Immature natural killer cell (primary cell): ENCODE measurements around the gene MTIF3. TPM values are rescaled to one million over a fixed set of nuclear protein-coding genes. Genes with fewer than 3 reads are reported as not detected.

ENCODE experiments used
- DNase-seq, 3 donors: peaks; one replicate each; pipeline ENCODE4 v3.0.0; 2022; ENCODE audit warnings: mixed read lengths in 1 of 3
- H3K27ac Mint-ChIP-seq, 6 donors: one replicate each; pipeline ENCODE4 v1.8.0; 2020; ENCODE audit warnings: mixed read lengths in 6 of 6, mild to moderate bottlenecking in 5 of 6, inconsistent platforms in 4 of 6, moderate library complexity in 3 of 6
- H3K27me3 Mint-ChIP-seq, 3 donors: one replicate each; pipeline ENCODE4 v1.8.0; 2020 to 2021; ENCODE audit warnings: low read depth in 3 of 3, mild to moderate bottlenecking in 3 of 3, mixed read lengths in 3 of 3, moderate library complexity in 3 of 3, inconsistent platforms in 1 of 3
- H3K36me3 Mint-ChIP-seq, 3 donors: one replicate each; pipeline ENCODE4 v1.8.0; 2020; ENCODE audit warnings: mixed read lengths in 3 of 3, inconsistent platforms in 2 of 3, mild to moderate bottlenecking in 2 of 3
- H3K4me1 Mint-ChIP-seq, 2 donors: one replicate each; pipeline ENCODE4 v1.8.0; 2020; ENCODE audit warnings: inconsistent platforms in 2 of 2, mild to moderate bottlenecking in 2 of 2, mixed read lengths in 2 of 2, moderate library complexity in 1 of 2
- H3K4me3 Mint-ChIP-seq, 5 donors: one replicate each; pipeline ENCODE4 v1.8.0; 2020; ENCODE audit warnings: mild to moderate bottlenecking in 5 of 5, mixed read lengths in 5 of 5, inconsistent platforms in 3 of 5, moderate library complexity in 3 of 5
- H3K9me3 Mint-ChIP-seq, 6 donors: one replicate each; pipeline ENCODE4 v1.8.0; 2020; ENCODE audit warnings: mild to moderate bottlenecking in 6 of 6, mixed read lengths in 6 of 6, inconsistent platforms in 4 of 6, moderate library complexity in 3 of 6
- polyA plus RNA-seq, 3 donors: library from polyadenylated mRNA; unstranded; fragments of 300-500 nt; fragmentation: Illumina TruSeq; gene quantifications; one replicate each; pipeline ENCODE4 v1.2.3, GENCODE V29; 2021

Gene MTIF3
- 10 to 100 TPM; 55.0 to 77.7 (median 67.1) TPM for polyA plus RNA-seq

GRCh38 chr13:27449936-27450828 is at the start of gene MTIF3:
TSS of gene MTIF3 (minus strand) at chr13:27450564. CDS start at chr13:27440448, 10,116 bp downstream.
- no peaks in the 10 kb centered on the region for H3K36me3 Mint-ChIP-seq
- peaks cover 42 to 66% of the 10 kb centered on the region in 2 donors for H3K4me1 Mint-ChIP-seq
- DNase-seq = peak; percentile 95 to 96 (median 95)
- H3K27me3 Mint-ChIP-seq = peaks cover 12 to 18% (median 12%) of the 10 kb centered on the region in 3 donors
- H3K4me3 Mint-ChIP-seq = peak within 1 kb of the TSS; percentile 89 to 98 (median 95)
- H3K9me3 Mint-ChIP-seq = no peaks in the 10 kb centered on the region
- H3K27ac Mint-ChIP-seq = peak within 1 kb of the TSS; percentile 92 to 99 (median 96)

GRCh38 chr13:27497563-27498230 is 47.3 kb upstream of the MTIF3 start:
- H3K27ac Mint-ChIP-seq = no peak overlapping the region
- no peak overlapping the region for H3K4me3 Mint-ChIP-seq
- no peaks in the 10 kb centered on the region for H3K9me3 Mint-ChIP-seq
- DNase-seq = no peak
- peaks cover 0 to 2% (median 0%) of the 10 kb centered on the region in 3 donors for H3K27me3 Mint-ChIP-seq
- no peaks in the 10 kb centered on the region for H3K36me3 Mint-ChIP-seq
- no peaks in the 10 kb centered on the region for H3K4me1 Mint-ChIP-seq

GRCh38 chr13:27496536-27497273 is 46.3 kb upstream of the MTIF3 start:
- H3K9me3 Mint-ChIP-seq = no peaks in the 10 kb centered on the region
- no peaks in the 10 kb centered on the region for H3K36me3 Mint-ChIP-seq
- peaks cover 0 to 2% (median 0%) of the 10 kb centered on the region in 3 donors for H3K27me3 Mint-ChIP-seq
- no peak overlapping the region for H3K4me3 Mint-ChIP-seq
- H3K27ac Mint-ChIP-seq = no peak overlapping the region
- H3K4me1 Mint-ChIP-seq = no peaks in the 10 kb centered on the region
- DNase-seq = no peak

GRCh38 chr13:27496006-27496405 is 45.6 kb upstream of the MTIF3 start:
- Mint-ChIP-seq H3K9me3 (no peaks in the 10 kb centered on the region), H3K4me3 (no peak overlapping the region), H3K36me3 (no peaks in the 10 kb centered on the region), H3K4me1 (no peaks in the 10 kb centered on the region), H3K27me3 (peaks cover 0 to 2% (median 0%) of the 10 kb centered on the region in 3 donors), H3K27ac (no peak overlapping the region)
- DNase-seq = no peak

- H3K36me3 Mint-ChIP-seq = no peaks in the 10 kb centered on the region
- H3K4me1 Mint-ChIP-seq = no peaks in the 10 kb centered on the region
- H3K27me3 Mint-ChIP-seq = peaks cover 0 to 2% (median 0%) of the 10 kb centered on the region in 3 donors
- H3K27ac Mint-ChIP-seq = no peak overlapping the region
- no peak overlapping the region for H3K4me3 Mint-ChIP-seq
- H3K9me3 Mint-ChIP-seq = no peaks in the 10 kb centered on the region
- DNase-seq = no peak
Measured at GRCh38 chr13:27495551-27495950, 45.2 kb upstream of the MTIF3 start.

GRCh38 chr13:27493981-27494380 is 43.6 kb upstream of the MTIF3 start:
- Mint-ChIP-seq H3K27me3 (peaks cover 0 to 2% (median 0%) of the 10 kb centered on the region in 3 donors), H3K9me3 (no peaks in the 10 kb centered on the region), H3K4me3 (no peak overlapping the region), H3K27ac (no peak overlapping the region), H3K4me1 (no peaks in the 10 kb centered on the region), H3K36me3 (no peaks in the 10 kb centered on the region)
- no peak for DNase-seq

GRCh38 chr13:27489456-27489855 is 39.1 kb upstream of the MTIF3 start:
- DNase-seq = no peak
- H3K4me1 Mint-ChIP-seq = no peaks in the 10 kb centered on the region
- H3K9me3 Mint-ChIP-seq = no peaks in the 10 kb centered on the region
- no peak overlapping the region for H3K4me3 Mint-ChIP-seq
- peaks cover 0 to 2% (median 0%) of the 10 kb centered on the region in 3 donors for H3K27me3 Mint-ChIP-seq
- H3K36me3 Mint-ChIP-seq = no peaks in the 10 kb centered on the region
- no peak overlapping the region for H3K27ac Mint-ChIP-seq

GRCh38 chr13:27487776-27488175 is 37.4 kb upstream of the MTIF3 start:
- Mint-ChIP-seq H3K36me3 (no peaks in the 10 kb centered on the region), H3K4me3 (no peak overlapping the region), H3K4me1 (peaks cover 6% of the 10 kb centered on the region in 2 donors), H3K9me3 (no peaks in the 10 kb centered on the region), H3K27ac (no peak overlapping the region), H3K27me3 (peaks cover 0 to 4% (median 0%) of the 10 kb centered on the region in 3 donors)
- no peak for DNase-seq

GRCh38 chr13:27483421-27483820 is 33.1 kb upstream of the MTIF3 start:
- Mint-ChIP-seq H3K27ac (peak overlapping the region in 5 of 6 donors; percentile 41 to 90 (median 76)), H3K4me3 (peak overlapping the region in 4 of 5 donors; percentile 59 to 84 (median 80)), H3K27me3 (peaks cover 2 to 5% (median 4%) of the 10 kb centered on the region in 3 donors), H3K36me3 (no peaks in the 10 kb centered on the region), H3K4me1 (peaks cover 10 to 11% of the 10 kb centered on the region in 2 donors), H3K9me3 (peaks cover 0 to 7% (median 1%) of the 10 kb centered on the region in 6 donors)
- DNase-seq = no peak

GRCh38 chr13:27482983-27483382 is 32.6 kb upstream of the MTIF3 start:
- peaks cover 2 to 6% (median 4%) of the 10 kb centered on the region in 3 donors for H3K27me3 Mint-ChIP-seq
- peak overlapping the region; percentile 54 to 84 (median 79) for H3K4me3 Mint-ChIP-seq
- peak; percentile 18 to 47 (median 38) for DNase-seq
- peak overlapping the region; percentile 41 to 90 (median 79) for H3K27ac Mint-ChIP-seq
- no peaks in the 10 kb centered on the region for H3K36me3 Mint-ChIP-seq
- H3K4me1 Mint-ChIP-seq = peaks cover 10 to 11% of the 10 kb centered on the region in 2 donors
- H3K9me3 Mint-ChIP-seq = peaks cover 0 to 7% (median 1%) of the 10 kb centered on the region in 6 donors

GRCh38 chr13:27481766-27482165 is 31.4 kb upstream of the MTIF3 start:
- DNase-seq = no peak
- H3K27ac Mint-ChIP-seq = no peak overlapping the region
- peaks cover 0 to 7% (median 1%) of the 10 kb centered on the region in 6 donors for H3K9me3 Mint-ChIP-seq
- H3K27me3 Mint-ChIP-seq = peaks cover 2 to 9% (median 7%) of the 10 kb centered on the region in 3 donors
- H3K4me1 Mint-ChIP-seq = peaks cover 10 to 11% of the 10 kb centered on the region in 2 donors
- H3K36me3 Mint-ChIP-seq = no peaks in the 10 kb centered on the region
- no peak overlapping the region for H3K4me3 Mint-ChIP-seq

GRCh38 chr13:27476943-27477703 is 26.8 kb upstream of the MTIF3 start:
- H3K4me1 Mint-ChIP-seq = peaks cover 17 to 21% of the 10 kb centered on the region in 2 donors
- DNase-seq = no peak
- H3K36me3 Mint-ChIP-seq = no peaks in the 10 kb centered on the region
- H3K4me3 Mint-ChIP-seq = no peak overlapping the region
- peaks cover 2 to 11% (median 7%) of the 10 kb centered on the region in 3 donors for H3K27me3 Mint-ChIP-seq
- no peak overlapping the region for H3K27ac Mint-ChIP-seq
- peaks cover 0 to under 1% (median 0%) of the 10 kb centered on the region in 6 donors for H3K9me3 Mint-ChIP-seq

- H3K27me3 Mint-ChIP-seq = peaks cover 0 to 9% (median 7%) of the 10 kb centered on the region in 3 donors
- no peaks in the 10 kb centered on the region for H3K36me3 Mint-ChIP-seq
- no peak overlapping the region for H3K4me3 Mint-ChIP-seq
- H3K4me1 Mint-ChIP-seq = peaks cover 17 to 21% of the 10 kb centered on the region in 2 donors
- H3K9me3 Mint-ChIP-seq = no peaks in the 10 kb centered on the region
- DNase-seq = no peak
- no peak overlapping the region for H3K27ac Mint-ChIP-seq
Measured at GRCh38 chr13:27474751-27475268, 24.4 kb upstream of the MTIF3 start.
